ENCODE results near the gene GALNT10.

DNA sequence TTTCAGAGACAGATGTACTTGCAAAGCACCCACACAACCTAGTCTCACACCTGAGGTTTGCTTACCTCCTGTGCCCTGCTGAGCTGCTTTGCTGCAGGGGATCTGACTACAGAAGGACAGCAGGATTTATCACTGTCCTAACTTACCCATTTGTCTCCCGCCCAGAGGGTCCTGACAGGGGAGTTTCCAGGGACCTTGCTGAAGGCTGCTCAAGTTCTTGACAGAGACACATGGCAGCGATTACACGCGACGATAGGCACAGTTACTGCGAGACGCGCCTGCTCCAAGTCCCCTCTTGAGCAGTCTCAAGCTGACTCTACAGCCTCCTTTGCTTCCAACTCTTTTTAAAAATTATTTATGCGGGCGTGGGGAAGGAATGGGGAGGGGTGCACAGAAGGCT is 24.6 kb upstream of the GALNT10 start:
- TF ChIP-seq CTCF (IDR thresholded peaks at IDR 0.05 in 8 of 11, conservative IDR thresholded peaks at IDR 0.05 in 3 of 11) (no peak), POLR2A (IDR thresholded peaks at IDR 0.05) (no peak)

Data from spleen (tissue), 7 donors.